Mucosa of gallbladder (tissue), 1 donor: ENCODE measurements around the gene GALNT4. TPM values are rescaled to one million over a fixed set of nuclear protein-coding genes. Genes with fewer than 3 reads are reported as not detected.

Experiments used
- DNase-seq: peaks from one replicate; pipeline ENCODE4 v3.0.0-alpha.2; 2020; ENCODE audit warnings: low spot score
- total RNA-seq: library from RNA; stranded (reverse); gene quantifications from one replicate; pipeline ENCODE4 v1.2.1, GENCODE V29; 2021
- donor health status: DM: no; HTN: no; CAD: no.

Gene GALNT4
- total RNA-seq = 37.3 TPM

DNA sequence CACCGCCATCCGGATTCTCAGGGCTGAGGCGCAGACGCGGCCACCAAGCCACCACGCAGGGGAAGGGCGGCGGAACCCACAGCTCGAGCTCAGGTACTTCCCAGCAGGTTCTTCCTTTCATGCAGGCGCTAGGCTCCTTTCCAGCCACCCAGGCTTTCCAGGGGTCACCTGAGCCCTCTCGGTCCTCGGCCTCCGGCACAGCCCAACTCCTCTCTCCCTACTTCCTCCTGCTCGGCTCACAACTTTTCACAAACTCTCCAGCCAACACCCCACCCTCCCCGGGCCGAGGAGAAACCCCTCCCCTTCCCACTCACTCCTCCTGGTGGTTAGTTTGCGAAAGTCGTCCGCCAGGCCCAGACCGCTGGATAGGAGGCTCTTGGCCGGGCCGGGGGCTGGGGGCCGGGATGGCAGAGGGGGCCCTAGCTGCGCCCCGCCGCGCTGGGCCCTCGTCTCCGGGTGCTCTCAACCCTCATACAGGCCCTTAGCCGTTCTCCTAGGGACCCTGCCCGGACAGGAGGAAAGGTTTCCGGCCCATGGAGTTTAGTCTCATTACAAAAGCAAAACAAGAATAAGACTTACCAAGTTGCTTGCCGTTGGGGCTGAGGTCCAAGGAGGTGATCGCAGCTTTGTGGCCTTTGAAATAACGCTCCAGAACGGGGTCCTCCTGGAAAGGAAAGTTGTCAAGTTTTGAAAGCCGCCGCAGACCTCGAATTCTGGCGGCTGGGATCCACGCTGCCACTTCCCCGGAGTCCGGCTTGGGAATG lies at the start of gene GALNT4:
TSS of gene GALNT4 (minus strand) at position 256 of the 764 bp plus-strand sequence. CDS start at position 9, 247 bp downstream.
- DNase-seq = peak; percentile 90

DNA sequence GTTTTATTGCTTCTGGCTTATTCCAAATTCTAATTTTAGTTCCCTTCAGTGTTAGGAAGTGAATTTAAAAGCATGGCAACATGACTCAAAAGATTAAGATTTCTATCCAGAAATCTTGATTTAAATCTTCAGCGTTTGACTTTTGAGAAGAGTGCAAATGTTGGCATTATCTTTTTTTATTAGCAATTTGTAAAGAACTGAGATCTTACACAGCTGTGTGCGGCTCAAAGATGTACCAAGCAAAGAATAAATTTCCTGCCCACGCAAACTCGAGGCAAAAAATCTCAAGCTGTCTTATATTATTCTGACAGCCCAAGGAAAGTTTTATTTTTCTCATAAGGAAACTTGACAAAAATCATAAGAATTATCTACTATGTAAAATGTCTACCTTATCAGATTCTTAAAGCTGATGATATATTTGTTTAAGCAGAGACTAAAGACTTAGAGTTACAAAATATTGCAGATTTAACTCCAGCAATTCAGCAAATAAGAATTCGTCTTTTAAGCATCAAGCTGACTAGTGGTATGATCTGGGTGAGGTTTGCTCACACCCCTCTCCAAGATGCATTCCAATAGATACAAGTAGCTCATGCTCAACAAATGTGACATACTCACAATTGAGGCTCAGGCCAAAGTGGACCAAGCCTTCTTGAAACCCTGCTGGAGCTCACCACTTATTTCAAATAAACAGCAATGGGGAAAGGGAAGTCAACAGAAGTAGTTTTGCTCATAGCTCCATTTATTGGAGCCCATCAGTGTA lies 48.6 kb upstream of the GALNT4 start:
- DNase-seq = no peak

DNA sequence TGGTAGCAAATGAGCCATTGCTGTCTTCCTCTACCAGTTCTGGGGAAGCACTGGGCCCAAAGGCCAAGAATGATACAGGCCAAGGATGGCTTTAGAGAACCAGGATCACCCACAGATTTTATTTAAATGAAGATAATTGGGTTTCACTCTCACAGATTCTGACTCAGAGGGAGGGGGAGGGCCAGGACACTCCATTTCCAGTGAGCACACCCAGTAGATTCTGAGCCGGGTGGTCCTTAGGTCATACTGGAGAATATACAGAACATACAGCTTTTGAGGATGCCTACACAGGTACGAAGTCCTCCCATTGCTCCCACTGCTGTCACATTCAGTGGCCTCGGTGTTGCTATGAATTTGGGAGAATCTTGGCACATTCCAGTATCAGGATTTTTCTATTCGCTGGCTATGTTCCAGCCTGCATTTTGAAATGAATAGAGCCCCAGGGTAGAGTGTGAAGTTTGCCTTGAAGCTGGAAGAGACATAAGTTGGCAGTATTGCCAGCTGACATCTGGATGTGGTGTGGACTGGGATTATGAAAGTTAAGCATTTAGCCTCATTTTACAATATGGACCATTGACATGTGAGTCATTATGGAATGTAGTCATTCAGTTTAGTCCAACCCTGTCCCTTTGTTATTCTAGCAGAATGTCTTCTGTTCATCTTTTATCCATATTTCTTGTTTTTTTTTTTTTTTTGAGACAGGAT lies 47.0 kb upstream of the GALNT4 start:
- no peak for DNase-seq

DNA sequence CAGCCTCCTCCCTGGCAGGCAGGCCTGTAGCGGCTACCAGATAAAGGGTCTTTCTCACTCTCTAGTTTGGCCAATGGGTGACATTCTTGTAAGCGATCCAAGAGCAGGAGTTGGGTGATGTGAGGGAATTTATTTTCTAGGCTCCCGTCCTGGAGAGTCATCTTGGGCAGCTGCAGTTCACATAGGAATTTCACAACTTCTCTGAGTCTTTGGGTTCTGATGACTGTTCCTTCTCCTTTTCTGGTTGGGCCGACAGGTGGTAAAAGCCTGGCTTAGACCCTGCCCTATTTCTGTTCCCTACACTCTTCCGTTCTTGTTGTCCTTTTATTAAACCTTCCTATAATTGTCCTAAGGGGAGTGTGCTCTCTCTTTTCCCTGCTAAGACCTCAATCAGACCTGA lies 43.9 kb upstream of the GALNT4 start:
- no peak for DNase-seq

DNA sequence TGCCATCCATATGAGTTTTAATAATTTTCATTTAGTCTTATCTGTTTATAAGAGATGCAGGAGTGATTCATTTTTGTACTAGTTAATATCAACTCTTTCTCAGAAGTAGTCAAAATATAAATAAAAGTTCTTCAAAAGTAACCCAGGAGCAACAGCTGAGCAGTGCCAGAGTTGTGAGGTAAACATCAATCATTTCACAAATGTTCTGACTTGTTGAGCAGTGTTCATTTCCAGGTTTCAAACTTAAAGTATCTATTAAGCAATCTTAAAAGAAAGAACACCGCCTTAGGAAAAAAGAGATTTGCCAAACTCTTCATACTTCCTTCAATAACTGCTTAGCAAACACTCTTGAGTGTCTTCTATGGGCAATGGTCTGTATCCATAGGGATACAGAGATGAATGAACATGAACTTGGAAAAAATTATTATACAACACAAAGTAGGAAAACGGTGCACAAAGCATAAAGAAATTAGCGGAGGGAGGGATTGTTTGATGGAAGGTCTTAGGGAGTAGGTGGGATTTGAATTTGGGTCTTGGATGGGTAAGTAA lies 43.2 kb upstream of the GALNT4 start:
- DNase-seq = no peak

DNA sequence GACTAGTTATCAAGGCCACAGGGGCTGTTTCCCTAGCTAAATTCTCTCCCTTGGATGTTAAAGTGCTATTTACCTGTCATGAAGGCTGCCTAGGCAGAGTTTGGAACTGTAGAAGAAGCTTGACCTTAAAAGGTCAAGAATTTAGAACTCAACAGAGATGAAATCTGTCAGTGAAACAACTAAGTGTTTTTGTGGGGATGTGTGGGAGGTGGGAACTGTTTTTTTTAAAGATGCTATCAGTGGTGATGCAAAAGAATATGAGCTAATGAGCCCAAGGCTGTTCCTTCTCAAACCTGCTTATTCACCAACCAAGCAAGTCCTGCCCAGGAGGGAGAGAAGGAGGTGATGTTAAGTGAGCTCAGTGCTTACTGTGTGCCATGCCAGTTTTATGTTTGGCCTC lies 42.0 kb upstream of the GALNT4 start:
- no peak for DNase-seq

DNA sequence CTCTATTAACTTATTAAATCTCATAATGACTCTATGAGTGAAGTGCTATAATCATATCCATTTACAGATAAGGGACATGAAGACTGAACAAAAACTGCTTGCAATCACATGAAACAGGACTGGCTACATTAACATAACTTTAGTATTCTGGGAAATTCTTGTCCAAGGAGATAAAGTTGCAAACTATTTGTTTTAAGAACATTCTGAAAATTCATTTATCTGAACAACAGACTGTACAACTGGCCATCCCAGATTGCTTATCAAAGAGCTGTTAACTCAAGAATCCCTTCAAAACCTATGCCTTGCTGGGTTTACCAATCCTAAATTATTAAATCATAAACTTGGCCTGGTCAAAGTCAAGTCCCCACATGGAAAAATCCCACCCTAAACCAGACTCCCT lies 40.4 kb upstream of the GALNT4 start:
- DNase-seq = no peak

DNA sequence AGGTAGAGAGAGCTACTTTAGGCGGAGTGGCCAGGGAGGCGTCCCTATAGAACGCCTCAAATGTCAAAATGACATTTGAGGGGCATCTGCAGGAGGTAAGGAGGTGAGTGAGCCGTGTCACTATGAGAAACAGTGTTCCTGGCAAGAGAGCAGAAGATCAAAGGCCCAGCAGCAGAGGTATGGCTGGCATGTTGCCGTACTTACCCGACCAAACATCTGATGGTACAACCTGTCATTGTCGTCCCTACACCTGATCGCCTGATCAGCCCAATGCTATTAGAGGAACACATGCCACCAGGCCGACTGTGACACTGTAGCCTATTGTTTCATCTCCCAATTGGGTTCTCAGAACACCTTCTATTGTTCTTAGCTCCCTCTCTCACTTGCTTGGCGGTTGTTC lies 35.2 kb upstream of the GALNT4 start:
- no peak for DNase-seq

DNA sequence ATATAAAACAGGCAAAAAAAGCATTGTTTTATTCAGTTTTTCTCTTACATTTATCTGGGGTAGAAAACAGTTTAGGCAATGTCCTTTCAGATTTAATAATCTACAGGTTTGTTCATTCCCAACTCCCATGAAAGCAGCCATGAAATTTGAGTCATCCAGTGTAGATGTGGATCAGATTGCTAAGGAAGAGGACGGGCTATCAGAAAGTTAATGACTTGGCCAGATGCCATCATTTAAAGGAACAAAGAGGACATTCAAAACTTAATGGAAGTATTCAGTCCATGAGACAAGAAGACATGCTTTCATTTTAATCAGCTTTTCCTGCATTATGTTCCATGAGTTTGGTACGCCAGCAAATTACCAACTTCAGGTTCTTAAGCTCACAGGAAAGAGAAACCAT lies 32.4 kb upstream of the GALNT4 start:
- DNase-seq = no peak

DNA sequence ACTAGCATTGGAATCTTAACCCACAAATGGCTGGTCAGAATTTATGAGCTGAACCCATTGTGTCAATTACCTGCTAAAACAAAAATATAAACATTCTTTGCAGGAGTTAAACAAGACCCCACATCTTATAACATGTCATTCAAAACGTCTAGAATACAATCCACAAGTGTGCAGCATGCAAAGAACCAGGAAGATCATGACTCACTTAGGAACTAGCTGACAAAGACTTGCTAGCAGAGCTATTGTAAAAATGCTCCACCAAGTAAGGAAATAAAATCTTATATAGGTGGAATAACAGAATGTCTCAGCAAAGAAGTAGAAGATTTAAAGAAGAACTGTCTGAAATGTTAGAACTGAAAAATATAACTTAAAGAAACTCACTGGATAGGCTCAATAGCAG lies 27.8 kb upstream of the GALNT4 start:
- no peak for DNase-seq

DNA sequence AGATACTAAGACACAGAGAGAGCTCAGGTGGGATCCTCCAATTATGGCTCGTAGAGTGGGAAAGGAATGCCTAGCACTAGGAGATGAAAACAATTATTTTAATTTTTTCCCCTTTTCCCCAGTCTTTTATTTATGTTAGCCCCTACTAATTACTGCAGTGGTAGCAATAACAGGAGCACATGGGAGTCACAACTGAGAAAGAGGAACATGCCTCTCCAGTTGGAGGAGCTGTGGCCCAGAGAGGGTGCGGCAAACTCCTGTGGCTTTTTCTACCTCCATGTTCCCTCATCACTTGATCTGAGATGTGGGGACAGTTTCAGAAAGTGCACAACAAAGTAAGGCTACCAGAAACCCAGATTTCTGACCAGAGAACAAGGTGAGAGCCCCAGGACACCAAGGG lies 27.2 kb upstream of the GALNT4 start:
- DNase-seq = no peak

DNA sequence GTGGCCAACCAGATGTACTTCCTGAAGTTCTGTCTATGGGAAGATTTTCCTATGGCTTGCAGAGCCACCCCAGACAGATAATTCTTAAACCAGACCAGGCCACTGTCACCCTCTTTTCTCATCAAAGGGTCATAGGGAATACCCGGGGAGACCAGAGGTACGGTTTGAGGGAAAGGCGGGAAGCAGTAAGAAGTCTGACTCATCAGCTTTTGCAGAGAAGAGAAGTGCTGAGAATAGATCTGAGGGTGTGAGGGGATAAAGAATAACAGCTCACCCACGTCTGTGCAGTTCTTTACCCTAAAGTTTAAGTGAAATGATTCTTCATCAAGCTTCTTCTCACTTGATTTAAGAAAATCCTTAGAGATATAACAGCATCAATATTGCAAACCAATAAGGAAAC lies 22.5 kb upstream of the GALNT4 start:
- DNase-seq = no peak

DNA sequence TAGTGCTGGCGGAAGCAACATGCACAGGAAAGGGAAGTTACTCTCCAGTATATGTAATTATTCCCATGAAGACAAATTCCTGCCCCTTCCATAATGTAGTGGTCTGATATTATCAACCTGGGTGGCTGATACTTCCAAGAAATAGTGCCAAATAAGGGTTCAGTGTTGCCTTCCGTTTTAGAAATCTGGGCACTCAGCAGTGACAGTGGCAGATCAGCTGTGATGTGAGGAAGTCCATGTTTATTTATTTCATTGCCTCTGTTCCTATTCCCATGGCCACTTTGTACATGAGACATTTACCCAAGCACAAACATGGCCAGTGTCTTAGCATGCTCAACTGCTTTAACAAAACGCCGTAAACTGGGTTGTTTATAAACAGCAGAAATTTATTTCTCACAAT lies 21.6 kb upstream of the GALNT4 start:
- DNase-seq = no peak

DNA sequence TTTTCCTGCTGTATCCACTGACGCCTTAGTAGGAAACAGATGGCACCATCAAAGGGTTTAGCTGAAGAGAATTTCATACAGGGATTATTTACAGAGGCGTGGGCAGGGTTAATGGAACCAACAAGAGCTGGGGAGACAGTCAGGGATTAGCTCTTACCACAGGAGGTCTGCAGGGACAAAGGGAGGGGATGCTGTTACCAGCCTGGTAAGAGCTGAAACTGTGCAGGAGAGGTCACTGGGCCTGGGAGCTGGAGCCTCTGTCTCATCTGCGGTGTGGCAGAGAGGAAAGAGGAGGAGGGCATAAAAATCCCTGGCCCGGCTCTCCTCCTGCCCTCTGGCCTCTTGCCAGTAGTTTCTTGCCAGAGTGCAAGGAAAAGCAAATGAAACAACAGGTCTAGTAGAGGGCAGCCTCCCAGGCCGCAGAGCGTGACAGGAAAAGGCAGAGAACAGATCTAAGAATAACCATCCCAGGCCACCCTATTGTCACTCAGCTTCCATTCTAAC lies 20.1 kb upstream of the GALNT4 start:
- peak; percentile 52 for DNase-seq

DNA sequence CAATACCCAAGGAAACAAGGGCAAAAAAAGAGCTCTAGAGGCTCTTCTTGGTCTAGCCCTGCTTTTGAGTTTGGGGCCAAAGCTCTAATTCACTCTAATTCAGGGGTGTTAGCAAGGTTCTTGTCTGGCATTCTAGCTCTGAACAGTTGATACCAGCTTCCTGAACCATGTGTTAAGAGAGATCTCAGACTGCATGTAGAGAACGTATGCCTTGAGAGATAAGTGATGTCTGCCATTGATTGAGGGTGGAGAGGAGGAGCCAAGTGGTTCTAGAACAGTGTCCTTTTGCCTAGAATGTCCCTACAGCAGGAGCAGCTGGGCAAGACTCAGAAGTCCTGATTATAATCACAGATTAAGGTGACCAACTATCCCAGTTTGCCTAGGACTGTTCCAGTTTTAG lies 19.4 kb upstream of the GALNT4 start:
- DNase-seq = no peak

DNA sequence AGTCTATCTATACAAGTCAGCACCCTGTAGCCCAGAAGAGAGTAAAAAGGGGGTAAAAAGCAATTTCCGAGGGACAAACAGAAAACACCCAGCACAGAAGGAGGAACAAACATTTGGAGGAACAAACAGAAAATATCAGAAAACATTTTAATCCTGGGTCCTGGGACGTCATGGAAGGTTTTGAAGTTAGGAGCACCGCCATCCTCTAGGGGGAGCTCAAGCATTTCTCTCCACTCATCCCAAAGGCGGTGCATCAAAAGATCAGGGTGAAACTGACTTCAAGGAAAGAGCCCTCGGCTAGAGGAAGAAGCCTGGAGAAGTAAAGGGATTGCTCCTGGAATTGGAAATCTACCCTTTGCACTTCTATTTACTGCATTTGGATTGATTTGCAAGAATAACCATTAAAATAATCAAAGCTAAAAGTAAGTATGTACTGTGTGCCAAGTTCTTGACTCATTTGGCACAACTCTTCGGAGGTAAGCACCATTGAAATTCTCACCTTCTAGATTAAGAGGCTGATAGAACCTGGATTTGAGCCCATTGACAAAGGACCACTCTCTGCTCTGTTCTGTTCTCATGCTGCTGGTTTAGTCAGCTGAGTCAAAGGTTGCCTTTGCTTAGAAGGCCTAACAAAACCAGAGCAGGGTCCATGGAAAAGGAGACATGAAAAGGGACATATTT lies 18.5 kb upstream of the GALNT4 start:
- DNase-seq = peak; percentile 83

DNA sequence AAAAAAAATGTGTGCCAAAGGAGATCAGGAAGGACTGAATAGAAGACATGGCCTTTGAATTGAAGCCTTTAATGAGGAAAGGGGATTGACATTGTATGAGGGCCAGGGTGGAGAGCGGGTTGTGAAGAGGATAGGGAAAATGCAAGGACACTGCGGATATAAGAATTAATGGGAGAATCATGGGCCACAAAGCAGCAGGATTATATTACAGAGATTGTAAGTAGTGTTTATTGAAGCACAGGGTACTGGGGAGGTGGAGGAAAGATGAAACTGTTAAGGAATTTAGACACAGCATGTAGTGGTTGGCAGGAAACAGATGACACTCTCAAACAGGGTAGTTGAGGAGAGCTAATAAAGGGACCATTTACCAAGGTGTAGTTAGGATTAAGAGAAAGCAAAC lies 17.6 kb upstream of the GALNT4 start:
- no peak for DNase-seq

DNA sequence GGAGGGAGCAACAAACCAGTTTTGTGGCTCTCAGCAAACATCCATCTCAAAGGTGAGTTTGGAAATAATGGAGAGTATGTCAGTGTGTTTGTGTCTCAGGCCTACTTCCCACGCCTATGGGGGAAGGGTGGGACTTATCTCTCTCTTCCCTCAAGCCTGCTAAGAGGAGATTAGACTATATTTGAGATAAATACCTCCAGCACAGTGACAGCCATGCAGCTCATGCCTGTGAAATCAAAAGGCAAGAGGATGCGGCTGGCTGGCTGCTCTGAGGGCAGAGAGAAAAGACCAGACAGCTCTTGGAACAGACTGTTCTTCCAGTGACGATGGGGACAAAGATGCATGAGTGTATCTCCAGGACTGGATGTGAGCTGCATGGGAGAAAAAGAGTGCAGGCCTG lies 16.0 kb upstream of the GALNT4 start:
- no peak for DNase-seq

DNA sequence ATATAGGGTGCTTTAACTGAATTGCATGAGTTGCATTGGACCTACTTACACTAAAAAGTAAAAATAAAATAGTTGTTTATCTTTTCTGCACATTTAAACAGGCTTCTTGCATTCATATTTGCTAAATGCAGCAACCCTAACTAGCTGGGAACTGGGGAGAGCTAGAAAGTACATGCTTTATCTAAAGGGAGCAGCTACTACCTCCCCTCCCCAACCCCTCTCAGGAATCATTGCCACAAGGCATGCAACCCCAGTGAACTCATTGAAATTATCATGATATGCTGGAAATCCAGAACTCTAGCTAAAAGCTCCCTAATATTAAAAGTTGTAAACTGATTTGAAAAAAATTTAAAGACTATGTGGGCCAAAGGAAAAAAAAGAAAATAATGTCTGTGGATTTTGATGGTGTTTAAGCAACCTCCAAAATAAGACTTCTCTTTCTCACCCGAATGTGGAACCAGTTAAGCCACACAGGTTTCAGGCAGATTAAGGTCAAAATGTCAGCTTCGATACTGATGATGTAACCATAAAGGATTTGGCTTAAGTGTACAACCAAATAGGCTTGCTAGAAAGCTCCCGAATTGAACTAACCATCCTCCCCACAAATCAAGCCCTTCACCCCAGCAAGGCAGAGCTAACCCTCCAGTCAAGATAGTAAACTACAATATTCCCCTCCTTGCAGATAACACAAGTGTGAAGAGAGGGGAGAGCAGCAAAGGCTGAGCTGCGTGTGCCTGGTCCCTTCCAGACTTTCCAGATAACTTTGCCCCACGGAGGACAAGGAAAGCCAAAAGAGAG lies 15.0 kb upstream of the GALNT4 start:
- no peak for DNase-seq

DNA sequence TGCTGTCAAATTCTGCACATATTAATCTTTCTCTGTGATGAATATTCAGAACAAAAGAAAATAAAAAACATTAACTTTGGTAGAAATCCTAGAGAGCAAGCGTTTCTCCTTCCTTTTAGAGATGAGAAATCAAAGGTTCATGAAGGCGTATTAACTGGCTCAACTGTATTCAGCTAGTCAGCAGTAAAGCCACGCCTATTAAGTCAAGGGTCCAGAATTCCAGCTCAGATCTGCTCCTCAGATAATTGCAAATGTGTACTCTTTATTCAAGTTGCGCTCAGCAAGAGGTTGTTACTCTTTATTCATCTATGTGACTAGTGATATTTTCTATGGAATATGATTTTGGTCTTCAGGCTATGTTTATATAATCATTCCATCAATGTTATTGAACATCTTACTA lies 14.3 kb upstream of the GALNT4 start:
- DNase-seq = no peak

DNA sequence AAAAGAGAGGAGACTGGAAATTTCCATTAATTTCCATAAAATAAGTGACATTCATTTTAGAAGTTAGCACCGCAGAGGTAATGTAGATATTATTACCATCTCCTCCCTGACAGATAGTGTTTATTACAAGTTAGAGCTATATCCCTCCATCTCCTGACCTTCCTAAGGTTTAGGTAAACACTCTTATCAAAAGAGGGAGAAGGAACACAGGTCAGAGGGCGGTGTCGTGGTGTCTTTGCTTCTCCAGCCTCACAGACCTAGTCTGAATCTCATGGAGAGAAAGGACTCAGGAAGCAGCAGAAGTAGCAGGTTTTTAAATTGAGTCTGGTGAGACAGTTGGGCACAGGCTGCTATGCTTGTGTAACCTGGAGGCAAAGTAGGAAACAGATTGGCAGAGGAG lies 12.8 kb upstream of the GALNT4 start:
- DNase-seq = no peak
